HG03097 (cell line): Measurements from ENCODE around the gene DEFB113.

ENCODE experiments used
- ATAC-seq: cut with Tn5 transposase; IDR thresholded peaks from one replicate; pipeline ENCODE4 v1.9.1; 2021; ENCODE audit not compliant: unreplicated experiment, low FRiP score

The DEFB113 gene

DNA sequence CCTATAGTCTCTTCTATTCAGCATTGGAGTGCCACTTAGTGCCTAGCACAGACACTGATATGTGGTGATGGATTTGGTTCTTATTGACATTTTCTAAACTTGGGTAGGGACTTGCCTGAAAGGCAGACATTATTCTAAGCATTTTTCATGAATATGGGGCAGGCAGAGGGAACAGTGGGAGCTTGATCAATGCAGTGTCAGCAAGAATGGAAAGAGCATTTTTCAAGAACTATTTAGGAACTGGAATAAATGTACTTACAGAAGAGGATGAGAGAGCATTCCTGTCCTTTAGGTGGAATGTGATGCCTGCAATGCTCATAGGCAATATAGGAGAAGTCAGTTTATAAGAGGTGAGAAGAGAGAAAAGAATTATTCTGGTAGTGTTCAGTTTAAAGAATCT is 31.6 kb downstream of the DEFB113 start:
- ATAC-seq = no peak

DNA sequence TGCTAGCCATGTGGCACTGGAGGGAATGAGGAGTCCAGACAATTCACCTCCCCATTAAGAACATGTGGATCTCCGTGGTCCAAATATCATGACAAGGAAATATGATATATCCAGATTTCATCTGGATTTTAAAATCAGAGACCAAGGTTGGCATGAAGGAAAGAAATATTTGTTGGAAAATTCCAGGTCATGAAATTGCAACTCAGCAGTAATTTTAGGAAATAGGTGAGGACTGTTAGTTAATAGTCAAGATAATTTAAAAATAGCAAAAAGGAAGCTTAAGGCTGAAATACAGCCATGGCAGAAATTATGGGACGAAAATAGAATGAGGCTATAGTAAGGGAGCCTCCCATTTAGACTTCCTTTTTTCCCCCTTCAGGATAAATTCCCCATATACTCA is 32.4 kb downstream of the DEFB113 start:
- ATAC-seq = no peak

DNA sequence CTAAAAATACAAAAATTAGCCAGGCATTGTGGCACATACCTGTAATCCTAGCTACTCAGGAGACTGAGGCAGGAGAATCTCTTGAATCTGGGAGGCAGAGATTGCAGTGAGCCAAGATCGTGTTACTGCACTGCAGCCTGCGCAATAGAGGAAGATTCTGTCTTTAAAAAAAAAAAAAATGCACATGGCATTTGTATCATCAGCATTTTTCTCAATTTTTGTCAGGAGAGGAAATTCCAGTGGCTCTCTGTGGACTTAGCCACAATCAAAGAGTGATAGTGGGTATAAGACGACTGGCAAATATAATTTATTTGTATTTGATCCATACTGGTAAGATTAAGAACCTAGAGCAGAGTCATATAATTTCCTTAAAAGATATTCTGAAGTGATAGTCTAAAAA is 34.0 kb downstream of the DEFB113 start:
- no peak for ATAC-seq

DNA sequence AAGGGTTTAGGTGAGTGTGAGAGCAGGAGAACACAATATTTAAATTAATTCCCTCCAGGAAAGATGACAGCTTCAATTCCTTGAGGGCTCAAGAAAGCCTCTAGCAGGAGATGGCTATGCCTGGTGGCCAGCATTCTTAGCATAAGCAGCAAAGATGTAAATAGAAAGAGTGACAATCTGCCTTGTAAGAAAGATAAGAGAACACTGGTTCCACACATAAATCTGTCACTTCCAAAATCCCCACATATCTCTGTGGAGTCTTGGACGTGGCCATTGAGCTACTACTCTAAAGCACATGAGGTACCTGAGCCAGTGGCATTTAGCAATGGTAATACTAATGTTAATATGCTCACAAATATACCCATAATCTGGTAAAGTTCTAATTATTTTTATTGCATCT is 34.7 kb downstream of the DEFB113 start:
- ATAC-seq = no peak

DNA sequence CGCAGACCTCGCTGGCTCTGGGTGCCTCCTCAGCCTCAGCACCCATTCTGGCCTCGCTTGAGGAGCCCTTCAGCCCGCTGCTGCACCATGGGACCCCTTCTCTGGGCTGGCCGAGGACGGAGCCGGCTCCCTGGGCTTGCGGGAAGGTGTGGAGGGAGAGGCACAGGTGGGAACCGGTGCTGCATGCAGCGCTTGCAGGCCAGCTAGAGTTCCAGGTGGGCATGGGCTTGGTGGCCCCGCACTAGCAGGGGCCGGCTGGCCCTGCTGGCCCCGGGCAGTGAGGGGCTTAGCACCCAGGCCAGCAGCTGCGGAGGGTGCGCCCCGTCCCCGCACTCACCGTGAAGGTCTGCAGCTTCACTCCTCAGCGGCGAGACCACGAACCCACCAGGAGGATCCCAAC is 35.9 kb downstream of the DEFB113 start:
- ATAC-seq = no peak

DNA sequence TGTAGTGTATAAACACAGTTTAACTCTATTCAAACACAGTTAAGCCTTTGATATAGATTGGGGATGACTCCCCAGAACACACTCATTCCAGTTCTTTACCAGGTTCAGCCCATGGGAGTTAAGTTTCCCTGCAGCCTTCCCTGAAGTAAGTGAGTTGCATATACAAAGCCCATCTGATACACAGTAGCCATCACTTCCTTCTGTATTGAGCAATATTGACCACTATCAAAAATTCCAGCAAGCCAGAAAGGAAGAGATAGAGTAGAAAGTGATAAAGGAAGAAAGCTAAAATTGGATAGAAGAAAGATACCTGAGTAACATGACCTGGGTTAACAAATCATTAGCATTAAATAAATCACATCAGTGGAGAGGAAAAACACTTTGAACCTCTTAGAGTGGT is 40.1 kb downstream of the DEFB113 start:
- no peak for ATAC-seq

DNA sequence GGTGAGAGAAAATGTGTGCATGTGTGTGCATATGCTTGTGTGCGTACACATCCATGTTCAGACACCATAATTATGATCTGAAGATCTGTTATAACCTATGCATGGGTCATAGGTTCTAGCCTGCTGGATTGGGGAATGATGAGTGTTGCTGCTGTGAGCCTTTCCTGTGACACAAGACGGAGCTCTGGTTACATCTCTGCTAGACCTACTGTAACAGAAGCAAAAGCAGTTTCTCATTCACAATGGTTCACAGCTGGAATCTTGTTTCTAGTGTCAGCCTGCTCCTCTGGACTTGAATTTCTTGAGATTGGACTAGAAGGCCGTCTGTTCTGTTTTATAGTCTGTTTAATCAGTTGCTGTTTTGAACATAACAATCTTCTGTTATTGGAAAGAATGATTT is 45.6 kb downstream of the DEFB113 start:
- no peak for ATAC-seq

DNA sequence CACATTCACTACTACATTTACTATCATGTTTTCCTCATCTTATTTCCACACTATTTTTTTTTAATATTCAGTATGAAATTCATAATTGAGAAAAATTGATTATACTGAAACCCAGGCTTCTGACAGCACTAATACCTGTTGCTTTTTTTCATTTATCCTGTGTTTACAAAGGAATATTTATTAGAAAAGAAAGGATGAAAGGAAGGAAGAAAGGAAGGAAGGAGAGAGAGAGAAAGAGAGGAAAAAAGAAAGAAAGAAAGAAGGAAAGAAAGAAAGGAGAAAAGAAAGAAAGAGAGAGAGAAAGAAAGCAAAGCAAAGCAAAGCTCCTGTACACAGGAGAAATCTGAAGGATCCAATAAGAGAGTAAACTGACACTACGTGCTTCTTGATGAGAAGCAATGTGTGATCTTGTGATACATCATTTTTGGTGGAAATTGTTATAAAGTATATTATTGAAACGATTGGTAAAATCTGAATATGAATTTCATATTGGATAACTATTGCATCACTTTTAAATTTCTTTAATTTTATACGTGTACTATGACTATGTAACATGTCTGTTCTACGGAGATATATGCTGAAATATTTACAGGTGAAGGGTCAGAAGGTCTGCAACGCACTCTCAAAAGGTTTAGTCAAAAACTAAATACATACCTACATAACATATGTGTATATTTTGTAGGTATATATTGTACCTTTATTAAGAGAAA is 49.3 kb downstream of the DEFB113 start:
- ATAC-seq = no peak

DNA sequence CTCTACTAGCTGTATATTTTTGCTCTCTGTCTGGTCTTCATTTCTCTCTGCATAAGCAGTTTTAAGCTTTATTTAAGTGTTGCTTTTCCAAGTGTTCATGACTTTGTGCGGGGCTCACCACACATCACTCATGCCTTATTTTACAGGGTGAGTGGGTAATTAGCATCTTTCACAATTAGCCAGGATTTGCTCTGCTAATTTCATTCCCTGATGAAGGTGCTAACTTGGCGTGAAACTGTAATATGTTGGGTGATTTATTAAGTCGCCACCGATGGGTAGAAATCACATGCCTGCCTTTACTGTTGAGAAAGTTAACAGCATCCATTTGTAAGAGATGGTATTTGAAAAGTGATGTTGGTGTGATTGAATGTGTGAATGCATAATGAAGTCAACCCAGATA is 50.2 kb downstream of the DEFB113 start:
- no peak for ATAC-seq

DNA sequence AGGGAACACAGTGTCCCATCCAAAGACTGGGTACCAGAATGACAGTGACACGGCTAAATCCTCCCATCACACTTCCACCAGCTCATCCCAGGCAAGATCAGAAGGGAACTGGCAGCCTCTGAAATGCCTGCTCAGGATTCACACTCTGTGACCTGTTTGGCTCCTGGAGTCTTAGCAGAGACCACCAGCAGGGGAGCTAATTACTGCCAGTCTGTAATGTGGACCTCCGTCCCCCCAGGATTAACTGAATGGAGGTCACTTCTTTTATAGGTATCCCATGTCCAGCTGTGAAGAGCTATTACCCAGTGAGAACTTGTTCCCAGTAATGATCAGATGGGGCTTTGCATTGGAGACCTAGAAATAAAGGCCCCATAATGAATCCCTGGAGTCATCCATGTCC is 50.6 kb downstream of the DEFB113 start:
- no peak for ATAC-seq
